Measurements from ENCODE around the gene SCRN2.
A peak's percentile ranks its signal among the peaks of the same experiment; 100 is the strongest.

The SCRN2 gene

DNA sequence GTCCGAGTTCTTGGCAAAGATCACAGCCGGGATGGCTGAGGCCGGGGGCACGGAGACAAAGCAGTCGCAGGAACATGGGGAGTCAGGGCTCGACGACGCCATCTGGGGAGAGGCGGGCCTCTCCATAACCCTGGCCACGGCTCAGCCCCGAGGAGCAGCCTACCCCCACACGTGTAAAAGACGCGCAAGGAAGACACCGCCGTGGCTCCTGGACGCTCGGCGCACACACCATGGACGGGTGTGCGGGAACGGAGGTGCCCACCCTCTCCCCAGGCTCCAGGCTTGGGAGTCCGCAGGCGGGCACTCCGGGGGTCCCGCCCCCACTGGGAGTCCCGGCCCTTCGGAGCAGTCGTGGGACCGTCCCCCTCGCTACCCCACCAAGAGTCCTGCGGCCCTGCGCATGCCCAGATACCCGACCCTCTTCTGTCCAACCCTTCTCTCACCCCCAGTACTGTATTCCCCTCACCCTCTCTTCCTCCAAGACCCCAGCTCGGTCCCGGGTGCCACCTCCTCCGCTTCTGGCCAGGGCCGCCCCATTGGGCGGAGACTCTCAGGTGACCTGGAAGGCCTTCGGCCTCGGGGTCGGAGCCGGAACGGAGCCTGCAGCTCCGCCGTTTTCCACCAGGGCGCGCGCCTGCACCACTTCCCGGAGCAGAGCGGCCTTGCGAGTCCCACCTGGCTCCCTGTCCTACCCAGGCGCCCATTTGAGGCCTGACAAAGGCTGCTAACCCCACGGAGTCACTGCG is at the start of gene SCRN2:
Gene SCRN2 (minus strand): TSS at position 532 of the 746 bp plus-strand sequence. CDS start 430 bp downstream, at position 102.
- H3K4me3 ChIP-seq (ENCODE audit: low read depth, low read length): peak within 1 kb of the TSS; percentile 72
- no peak for DNase-seq (ENCODE audit: low read depth)

DNA sequence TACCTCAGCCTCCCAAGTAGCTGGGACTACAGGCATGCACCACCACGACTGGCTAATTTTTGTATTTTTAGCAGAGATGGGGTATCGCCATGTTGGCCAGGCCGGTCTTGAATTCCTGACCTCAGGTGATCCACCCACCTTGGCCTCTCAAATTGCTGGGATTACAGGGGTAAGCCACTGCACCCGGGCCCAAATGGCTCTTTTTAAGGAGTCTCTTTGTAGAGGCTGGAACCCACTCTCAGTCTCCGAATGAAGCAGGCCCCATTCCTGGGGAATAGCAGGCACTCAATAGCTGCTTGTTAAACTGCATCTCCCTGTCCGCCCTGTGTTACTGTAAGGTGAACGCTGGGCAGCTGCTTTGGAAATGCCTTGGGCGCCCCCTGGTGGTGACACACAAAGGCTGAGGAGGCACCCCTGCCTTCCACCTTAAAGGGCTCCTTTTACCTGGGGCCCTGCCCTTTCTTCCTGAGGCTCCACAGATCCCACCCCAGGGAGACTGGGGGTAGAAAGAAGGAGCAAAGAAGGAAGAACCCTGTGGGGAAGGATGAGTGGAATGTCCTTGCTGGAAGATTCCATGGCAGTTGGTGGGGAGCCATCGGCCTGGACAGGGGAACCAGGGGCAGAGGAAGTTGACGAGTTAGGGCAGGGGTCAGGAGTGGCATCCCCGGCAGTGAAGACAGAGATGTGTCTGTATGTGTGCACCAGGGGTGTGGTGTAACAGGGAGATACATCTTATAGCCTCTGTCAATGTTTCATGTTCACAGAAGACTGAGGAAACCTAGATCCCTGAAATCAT is 48.9 kb upstream of the SCRN2 start:
- H3K4me3 ChIP-seq (ENCODE audit: low read depth, low read length): no peak overlapping the region
- peak; percentile 34 for DNase-seq (ENCODE audit: low read depth)

DNA sequence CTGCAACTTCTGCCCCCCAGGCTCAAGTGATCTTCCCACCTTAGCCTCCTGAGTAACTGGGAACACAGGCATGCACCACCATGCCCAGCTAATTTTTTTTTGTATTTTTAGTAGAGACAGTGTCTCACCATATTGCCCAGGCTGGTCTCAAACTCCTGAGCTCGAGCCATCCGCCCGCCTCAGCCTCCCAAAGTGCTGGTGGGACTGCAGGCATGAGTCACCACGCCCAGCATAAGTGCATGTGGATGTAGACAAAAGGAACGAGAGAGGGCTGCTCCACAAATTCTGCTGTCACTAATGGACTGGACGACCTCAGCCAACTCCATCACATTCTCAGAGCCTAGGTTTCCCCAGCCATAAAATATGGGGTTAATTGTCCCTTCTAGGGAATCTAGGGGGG is 47.2 kb upstream of the SCRN2 start:
- no peak overlapping the region for H3K4me3 ChIP-seq (ENCODE audit: low read depth, low read length)
- no peak for DNase-seq (ENCODE audit: low read depth)

DNA sequence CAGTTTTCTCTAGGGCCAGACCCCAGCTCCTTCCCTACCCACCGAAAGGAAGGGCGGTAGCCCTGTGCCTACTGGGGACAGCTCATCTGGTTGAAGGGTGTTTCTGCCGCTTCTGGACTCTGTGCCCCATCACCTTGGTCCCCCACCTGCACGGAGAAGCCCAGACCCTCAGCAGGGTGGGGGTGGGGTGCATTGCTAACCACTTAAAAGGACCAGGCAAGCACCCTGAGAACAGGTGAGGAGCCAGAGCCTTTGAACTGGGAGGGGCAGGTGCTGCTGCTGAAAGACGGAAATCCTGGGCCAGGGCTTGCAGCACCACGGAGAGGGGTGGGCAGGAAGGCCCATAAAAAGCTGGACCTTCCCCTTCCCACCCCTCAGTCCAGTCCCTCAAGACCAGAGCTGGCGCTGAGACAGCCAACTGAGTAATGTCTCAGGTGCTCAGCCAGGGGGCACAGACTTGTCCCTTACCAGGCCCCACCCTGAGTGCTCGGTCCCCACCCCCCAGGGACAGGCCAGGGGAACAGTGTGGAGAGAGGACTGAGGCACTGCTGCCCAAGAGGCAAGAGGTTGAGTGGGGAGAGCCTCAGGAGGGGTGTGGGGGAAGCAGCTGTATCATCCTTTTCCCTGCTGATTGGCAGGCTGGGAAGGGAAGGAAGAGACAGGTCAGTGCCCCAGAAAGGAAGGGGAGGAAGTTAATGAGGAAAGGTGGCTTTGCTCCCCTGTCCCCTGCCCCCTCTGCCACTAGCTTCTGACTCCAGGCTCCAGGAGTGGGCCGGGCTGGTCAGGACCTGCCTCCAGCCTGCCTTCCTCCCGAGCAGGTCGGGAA is 44.0 kb upstream of the SCRN2 start:
- no peak for DNase-seq (ENCODE audit: low read depth)
- H3K4me3 ChIP-seq (ENCODE audit: low read depth, low read length): no peak overlapping the region

DNA sequence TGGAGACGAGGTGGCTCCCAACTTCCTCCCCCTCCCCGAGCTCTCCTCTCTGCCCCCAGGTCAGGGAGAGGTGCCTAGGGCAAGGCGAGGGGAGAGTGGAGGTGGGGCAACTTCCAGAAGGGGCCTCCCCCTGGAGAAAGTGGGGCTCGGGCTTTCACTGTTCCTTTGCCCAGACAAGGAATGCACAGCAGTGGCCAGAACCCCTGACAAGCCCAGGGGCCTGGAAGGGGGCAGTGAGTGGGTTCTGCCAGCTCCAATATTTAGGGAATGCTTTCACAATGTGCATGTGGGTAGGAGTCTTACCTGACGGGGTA is 43.3 kb upstream of the SCRN2 start:
- no peak overlapping the region for H3K4me3 ChIP-seq (ENCODE audit: low read depth, low read length)
- no peak for DNase-seq (ENCODE audit: low read depth)

DNA sequence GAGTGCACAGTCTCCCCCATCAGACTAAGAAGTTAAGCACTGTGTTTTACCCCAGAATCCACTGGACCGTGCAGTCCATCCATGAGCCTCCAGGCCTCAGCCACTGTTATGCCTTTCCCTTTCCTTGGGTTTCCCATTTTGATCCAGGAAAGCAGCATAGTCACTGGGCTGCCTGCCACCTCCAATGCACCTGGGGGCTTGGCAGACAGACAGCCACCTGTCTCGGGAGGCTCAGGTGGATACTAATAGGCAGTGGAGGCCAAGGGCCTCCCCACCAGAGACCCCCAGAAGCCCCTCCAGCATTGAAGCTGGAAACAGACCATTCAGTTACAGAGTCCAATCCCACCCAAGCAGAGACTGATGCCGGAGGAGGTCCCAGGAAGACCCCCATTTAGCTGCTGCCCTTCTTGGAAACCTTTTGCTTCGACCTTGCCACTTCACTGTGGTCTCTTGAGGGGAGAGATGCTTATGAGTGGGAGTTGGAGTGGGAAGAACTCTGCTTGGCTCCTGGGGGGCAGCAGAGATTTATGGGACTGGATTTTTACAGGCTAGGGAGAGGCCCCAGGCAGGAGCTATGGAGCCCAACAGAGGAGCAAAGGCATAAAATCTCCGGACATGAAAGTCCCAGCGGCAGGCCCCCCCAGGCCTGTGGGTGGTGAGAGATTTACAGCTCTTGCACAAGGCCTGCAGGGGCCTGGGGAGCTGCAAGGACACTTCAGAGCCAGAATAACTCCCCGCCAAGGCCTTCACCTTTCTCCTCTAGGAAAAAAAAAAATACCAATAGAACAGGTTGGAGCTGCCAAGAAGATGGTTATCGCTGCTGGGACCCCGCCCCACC is 42.7 kb upstream of the SCRN2 start:
- peak; percentile 37 for DNase-seq (ENCODE audit: low read depth)

DNA sequence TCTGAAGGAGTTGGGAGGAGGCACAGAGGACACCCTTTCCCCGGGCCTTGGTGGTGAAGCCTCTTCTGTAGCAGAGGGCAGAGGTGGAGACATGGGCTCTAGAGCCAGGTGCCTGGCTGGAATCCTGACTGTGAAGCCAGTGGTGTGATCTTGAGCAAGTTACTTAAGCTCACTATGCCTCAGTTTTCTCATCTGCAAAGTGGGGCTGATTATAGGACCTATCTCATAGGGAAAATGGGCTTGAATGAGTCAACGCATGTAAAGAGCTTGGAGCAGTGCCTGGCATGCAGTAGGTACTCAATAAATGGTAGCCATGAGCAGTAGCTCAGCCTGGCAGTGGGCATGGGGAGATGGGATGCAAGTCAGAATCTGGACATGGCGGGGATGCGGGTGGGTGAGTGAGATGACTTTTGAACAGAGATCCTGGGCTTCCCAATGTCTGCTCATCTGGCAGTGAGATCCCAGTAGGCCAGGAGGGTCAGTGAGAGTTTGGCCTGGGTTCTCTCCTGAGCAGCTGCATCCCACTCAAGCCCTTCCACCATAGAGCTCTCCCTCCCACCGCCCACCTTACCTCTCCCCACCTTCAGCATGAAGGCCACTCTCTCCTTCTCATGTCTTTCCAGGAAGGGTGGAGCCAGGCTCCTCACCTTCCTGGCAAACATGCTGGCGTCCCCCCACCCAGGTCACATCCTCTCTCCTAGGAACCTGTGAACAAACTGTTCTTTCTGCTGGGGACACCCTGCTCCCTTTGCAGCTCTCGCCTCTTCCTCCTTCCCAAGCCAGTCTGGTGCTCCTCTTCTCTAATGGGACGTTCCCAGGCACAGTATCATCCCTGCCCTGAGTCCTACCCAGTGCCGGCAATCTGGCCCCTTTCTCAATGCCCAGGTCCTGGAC is 41.9 kb upstream of the SCRN2 start:
- DNase-seq (ENCODE audit: low read depth): no peak
- no peak overlapping the region for H3K4me3 ChIP-seq (ENCODE audit: low read depth, low read length)

More for the DNA sequence above, 42.7 kb upstream of the SCRN2 start:
- no peak overlapping the region for H3K4me3 ChIP-seq (ENCODE audit: low read depth, low read length)

DNA sequence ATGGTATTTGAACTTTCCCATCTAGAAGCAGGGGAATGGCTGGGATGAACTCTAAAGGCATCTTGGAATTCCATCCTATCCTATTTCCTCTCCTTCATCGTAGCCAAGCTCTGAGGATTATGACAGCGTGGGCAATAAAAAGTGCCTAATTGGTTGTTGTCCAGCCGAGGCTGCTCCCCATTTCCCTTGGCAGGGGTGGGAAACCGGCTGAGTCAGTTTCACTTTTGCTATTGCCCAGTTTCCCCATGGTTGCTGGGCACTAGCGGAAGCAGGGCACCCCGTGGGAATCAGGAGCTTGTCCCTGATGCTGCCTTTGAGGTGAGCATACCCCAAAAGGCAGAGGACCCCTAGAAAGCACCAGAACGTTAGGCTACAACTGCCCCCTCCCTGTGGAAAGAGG is 41.2 kb upstream of the SCRN2 start:
- DNase-seq (ENCODE audit: low read depth): no peak
- no peak overlapping the region for H3K4me3 ChIP-seq (ENCODE audit: low read depth, low read length)

DNA sequence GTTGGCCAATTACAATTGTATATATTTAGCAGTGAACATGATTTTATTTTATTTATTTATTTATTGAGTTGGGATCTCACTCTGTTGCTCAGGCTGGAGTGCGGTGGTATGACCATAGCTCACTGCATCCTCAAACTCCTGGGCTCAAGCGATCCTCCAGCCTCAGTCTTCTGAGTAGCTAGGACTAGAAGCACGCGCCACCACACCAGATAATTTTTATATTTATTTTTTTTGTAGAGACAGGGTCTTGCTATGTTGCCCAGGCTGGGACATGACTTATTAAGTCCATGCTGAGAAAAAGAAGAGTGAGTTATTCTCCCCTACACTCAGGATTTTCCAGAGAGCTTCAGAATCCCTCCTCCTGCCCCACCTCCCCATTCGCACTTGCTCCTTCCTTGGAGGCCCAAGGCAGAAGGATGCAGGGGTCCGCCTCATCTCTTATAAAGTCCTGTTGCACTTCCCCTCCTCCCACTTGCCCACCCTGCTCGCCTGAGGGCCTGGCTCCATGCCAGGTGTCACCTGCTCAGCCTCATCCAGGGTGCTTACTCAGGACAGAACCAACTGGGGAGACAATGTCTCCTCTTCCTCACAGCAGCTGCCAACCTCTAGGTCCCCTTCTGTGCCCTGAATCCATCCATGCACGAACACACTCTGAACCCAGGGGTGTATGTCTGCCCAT is 38.8 kb upstream of the SCRN2 start:
- H3K4me3 ChIP-seq (ENCODE audit: low read depth, low read length): no peak overlapping the region
- no peak for DNase-seq (ENCODE audit: low read depth)

DNA sequence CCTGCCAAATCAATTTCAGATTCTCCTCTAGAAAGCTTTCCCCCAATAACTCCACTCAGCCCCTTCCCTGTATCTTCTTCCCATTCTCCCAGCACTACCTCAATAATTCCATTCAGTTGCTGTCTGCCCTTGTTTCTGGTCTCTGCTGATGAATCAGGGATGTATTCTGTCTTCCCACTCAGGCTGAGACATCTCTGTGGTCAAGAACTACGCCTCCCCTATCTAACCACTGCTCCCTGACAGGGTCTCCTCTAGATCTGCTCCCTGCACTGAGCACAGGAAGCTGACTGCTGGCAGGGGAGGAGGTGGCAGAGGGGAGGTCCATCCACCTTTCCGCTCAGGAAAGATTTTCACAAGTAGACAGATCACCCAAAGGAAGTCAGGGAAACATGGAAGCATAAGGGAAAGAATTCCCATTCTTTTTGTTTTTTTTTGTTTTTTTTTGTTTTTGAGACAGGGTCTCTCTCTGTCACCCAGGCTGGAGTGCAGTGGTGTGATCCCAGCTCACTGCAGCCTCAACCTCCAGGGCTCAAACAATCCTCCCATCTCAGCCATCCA is 38.0 kb upstream of the SCRN2 start:
- H3K4me3 ChIP-seq (ENCODE audit: low read depth, low read length): no peak overlapping the region
- peak; percentile 44 for DNase-seq (ENCODE audit: low read depth)

DNA sequence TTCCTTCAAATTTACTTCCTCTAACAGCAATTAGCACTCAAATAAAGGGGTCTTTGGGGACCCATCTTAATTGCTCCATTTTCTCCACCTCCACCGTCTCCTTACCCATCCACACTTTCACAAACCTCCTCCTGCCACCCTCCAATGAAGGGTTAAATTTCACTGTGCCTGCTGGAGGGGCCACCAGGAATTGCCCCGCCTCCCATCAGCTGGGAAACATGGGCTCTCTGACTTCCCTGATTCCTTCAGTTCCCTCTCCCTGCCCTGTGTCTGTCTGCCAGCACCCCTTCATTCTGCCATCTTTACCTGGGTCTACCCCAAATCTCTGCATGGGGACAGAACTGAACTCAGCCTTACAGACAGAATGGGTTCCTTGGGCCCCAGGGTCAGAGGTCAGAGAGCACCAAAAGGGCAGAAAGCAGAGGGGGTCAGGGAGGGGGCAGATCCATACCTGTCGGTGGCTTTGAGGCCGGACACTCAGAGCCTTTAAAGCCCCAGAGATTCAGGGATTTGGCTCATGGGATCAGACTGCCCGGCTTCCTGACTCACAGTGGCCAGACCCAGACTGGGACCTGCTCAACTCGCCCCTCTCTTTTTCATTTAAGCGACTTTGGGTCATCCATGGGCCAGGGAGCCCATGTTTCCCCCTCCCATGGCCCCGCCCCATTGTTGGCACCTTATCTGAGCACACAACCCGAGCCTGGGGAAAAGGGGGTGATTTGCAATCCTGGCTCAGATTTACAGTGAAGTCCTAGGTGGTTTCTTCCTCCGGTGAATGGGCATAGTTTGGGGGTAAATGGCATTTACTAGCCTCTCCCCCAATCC is 37.3 kb upstream of the SCRN2 start:
- DNase-seq (ENCODE audit: low read depth): no peak
- H3K4me3 ChIP-seq (ENCODE audit: low read depth, low read length): no peak overlapping the region

DNA sequence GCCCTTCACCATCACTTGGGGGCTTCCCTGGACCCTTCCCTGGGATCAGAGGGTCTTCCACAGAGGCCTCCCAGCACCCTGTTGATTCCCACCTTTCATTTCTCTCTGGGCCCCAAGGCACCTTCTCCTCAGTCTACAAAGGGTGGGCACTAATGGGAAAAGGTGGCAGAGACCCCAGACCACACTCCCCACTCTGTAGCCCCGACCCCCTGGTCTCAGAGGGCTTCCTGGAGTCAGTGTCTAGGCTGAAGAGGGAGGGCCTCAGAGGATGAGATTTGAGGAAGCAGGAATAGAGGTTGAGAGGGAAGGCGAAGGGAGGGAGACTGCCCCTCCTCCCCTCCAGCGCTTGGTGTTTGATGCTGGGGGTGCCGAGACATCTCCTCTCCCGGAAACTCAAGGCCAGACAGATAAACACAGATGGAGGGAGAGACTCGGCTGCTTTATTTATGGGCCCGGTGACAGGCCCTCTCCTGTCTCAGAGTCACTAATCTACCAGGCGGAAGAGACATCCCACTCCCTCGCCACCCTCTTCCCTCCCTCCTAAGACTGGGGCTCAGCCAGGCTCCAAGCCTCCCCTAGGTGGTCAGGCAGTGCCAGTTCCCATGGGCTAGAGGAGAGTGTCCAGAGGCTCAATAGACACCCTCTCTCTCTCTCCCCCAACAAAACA is 36.4 kb upstream of the SCRN2 start:
- no peak overlapping the region for H3K4me3 ChIP-seq (ENCODE audit: low read depth, low read length)
- DNase-seq (ENCODE audit: low read depth): no peak

DNA sequence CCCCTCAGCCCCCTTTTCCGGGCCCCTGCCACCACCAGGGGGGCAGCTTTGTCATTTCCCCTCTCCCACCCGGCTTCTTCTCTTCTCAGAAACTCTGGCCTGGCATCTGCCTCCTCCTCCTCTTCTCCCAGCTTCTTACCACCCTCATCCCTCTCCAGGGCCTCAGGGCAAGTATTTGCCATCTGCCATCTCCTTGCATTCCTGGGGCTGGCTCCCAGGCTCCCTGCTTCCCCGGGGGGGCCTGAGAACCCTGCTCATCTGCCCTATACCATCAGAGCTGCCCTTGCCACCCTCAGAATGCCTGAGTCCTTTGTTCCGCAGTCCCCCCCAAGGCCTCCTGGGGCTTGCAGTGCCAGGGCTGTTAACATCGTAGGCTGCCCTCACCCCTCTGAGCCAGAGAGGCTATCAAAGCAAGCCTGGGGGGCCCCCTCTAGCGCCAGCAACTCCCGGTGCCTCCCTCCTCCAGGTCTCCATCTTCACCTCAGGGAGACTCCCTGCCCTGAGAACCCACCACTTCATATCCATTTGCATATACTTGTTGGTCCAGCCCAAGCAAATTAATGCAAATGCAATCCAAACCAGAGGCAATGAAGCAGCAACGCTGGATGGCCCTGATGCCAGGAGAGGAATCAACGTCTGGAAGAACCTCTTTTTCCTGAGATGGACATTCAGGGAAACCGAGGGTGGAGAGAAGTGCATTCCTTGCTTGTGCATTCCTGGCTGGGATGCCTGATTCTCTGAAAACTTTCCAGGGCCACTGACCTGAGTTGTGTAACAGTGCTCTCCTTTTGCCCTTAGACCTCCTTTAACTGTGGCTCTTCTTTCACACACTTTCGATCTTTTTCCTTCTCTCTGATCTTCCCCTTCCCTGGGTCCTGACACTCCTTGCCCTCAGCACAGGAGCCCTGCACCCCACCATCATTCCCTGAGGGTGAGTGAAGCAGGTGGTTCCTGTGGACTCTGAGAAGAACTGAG is 34.2 kb upstream of the SCRN2 start:
- no peak overlapping the region for H3K4me3 ChIP-seq (ENCODE audit: low read depth, low read length)
- DNase-seq (ENCODE audit: low read depth): no peak

DNA sequence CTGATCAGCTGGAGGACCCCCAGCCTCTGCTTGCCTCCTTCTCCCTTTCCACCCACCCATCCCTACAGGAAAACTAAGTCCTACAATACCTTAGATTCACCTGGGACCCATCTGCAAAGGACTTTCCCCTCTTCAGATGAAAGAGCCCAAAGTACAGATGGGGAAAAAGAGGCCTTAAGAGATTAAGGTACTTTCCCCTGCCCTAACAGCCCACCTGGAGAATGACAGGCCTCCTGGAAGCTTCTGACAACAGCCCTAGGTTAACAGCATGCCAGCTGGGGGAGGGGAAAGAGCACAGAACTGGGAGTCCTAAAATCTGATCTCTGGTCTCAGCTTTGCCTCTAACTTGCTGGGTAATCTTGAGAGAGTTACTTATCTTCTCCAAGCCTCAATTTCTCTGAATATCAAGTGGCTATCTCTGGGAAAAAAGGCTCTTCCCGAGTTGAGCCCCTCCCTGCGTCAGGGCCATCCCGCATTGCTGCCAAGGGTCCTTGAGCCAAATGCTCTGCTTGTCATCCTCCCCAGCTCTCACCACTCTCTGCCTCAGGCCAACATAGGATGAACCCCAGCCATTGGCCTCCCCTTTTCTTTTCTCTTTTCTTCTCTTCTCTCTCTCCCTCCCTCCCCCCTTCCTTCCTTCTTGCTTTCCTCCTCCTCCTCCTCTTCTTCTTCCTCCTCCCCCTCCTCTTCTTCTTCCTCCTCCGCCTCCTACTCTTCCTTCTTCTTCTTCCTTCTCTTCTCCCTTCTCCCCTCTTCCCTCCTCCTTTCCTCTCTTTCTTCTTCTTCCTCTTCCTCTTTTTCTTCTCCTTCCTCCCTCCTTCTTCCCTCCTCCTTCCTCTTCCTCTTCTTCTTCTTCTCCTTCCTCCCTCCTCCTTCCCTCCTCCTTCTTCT is 32.4 kb upstream of the SCRN2 start:
- no peak for DNase-seq (ENCODE audit: low read depth)
- H3K4me3 ChIP-seq (ENCODE audit: low read depth, low read length): no peak overlapping the region
